A673 (cell line): ENCODE measurements around the gene CNIH3.

Experiments
- EZH2 ChIP-seq: fragments of 200-600 bp; sonication (generic); IDR thresholded peaks from 2 replicates; pipeline ENCODE4 v1.6.1; 2017; ENCODE audit warnings: borderline replicate concordance, low read depth, mild to moderate bottlenecking, mixed read lengths, antibody characterized with exemption, low read length; ENCODE audit not compliant: poor library complexity, severe bottlenecking
- TF ChIP-seq, protein P1 (sequence below): fragments of 300-800, 200-600 bp; sonication (generic); conservative IDR thresholded peaks from 2 replicates; pipeline ENCODE4 v1.5.1; 2017; ENCODE audit warnings: low read depth, mild to moderate bottlenecking, antibody characterized with exemption, low read length, moderate library complexity, mixed read lengths

GRCh38 chr1:224760163-224760562, 144.0 kb downstream of the CNIH3 start:
- TF ChIP-seq, protein P1, sequence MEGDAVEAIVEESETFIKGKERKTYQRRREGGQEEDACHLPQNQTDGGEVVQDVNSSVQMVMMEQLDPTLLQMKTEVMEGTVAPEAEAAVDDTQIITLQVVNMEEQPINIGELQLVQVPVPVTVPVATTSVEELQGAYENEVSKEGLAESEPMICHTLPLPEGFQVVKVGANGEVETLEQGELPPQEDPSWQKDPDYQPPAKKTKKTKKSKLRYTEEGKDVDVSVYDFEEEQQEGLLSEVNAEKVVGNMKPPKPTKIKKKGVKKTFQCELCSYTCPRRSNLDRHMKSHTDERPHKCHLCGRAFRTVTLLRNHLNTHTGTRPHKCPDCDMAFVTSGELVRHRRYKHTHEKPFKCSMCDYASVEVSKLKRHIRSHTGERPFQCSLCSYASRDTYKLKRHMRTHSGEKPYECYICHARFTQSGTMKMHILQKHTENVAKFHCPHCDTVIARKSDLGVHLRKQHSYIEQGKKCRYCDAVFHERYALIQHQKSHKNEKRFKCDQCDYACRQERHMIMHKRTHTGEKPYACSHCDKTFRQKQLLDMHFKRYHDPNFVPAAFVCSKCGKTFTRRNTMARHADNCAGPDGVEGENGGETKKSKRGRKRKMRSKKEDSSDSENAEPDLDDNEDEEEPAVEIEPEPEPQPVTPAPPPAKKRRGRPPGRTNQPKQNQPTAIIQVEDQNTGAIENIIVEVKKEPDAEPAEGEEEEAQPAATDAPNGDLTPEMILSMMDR = no peak
- no peak for TF ChIP-seq EZH2
